Measurements from ENCODE around the gene EPYC.

GRCh38 chr12:90989686-90990111, 15.1 kb downstream of the EPYC start:
- TF ChIP-seq, protein P1, sequence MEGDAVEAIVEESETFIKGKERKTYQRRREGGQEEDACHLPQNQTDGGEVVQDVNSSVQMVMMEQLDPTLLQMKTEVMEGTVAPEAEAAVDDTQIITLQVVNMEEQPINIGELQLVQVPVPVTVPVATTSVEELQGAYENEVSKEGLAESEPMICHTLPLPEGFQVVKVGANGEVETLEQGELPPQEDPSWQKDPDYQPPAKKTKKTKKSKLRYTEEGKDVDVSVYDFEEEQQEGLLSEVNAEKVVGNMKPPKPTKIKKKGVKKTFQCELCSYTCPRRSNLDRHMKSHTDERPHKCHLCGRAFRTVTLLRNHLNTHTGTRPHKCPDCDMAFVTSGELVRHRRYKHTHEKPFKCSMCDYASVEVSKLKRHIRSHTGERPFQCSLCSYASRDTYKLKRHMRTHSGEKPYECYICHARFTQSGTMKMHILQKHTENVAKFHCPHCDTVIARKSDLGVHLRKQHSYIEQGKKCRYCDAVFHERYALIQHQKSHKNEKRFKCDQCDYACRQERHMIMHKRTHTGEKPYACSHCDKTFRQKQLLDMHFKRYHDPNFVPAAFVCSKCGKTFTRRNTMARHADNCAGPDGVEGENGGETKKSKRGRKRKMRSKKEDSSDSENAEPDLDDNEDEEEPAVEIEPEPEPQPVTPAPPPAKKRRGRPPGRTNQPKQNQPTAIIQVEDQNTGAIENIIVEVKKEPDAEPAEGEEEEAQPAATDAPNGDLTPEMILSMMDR (IDR thresholded peaks at IDR 0.05; ENCODE audit: low read depth, low read length, missing input control): no peak
- TF ChIP-seq RAD21 (IDR thresholded peaks at IDR 0.05) (no peak), TAF1 (conservative IDR thresholded peaks at IDR 0.05) (no peak), EGR1 (IDR thresholded peaks at IDR 0.05; ENCODE audit: low read depth in 2 of 2) (no peak), SP1 (IDR thresholded peaks at IDR 0.05) (no peak), JUND (IDR thresholded peaks at IDR 0.05) (no peak)
- TF ChIP-seq, protein P2, sequence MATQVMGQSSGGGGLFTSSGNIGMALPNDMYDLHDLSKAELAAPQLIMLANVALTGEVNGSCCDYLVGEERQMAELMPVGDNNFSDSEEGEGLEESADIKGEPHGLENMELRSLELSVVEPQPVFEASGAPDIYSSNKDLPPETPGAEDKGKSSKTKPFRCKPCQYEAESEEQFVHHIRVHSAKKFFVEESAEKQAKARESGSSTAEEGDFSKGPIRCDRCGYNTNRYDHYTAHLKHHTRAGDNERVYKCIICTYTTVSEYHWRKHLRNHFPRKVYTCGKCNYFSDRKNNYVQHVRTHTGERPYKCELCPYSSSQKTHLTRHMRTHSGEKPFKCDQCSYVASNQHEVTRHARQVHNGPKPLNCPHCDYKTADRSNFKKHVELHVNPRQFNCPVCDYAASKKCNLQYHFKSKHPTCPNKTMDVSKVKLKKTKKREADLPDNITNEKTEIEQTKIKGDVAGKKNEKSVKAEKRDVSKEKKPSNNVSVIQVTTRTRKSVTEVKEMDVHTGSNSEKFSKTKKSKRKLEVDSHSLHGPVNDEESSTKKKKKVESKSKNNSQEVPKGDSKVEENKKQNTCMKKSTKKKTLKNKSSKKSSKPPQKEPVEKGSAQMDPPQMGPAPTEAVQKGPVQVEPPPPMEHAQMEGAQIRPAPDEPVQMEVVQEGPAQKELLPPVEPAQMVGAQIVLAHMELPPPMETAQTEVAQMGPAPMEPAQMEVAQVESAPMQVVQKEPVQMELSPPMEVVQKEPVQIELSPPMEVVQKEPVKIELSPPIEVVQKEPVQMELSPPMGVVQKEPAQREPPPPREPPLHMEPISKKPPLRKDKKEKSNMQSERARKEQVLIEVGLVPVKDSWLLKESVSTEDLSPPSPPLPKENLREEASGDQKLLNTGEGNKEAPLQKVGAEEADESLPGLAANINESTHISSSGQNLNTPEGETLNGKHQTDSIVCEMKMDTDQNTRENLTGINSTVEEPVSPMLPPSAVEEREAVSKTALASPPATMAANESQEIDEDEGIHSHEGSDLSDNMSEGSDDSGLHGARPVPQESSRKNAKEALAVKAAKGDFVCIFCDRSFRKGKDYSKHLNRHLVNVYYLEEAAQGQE (IDR thresholded peaks at IDR 0.05): no peak
- TF ChIP-seq, protein P3, sequence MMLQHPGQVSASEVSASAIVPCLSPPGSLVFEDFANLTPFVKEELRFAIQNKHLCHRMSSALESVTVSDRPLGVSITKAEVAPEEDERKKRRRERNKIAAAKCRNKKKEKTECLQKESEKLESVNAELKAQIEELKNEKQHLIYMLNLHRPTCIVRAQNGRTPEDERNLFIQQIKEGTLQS (IDR thresholded peaks at IDR 0.05): no peak
- TF ChIP-seq, protein P4, sequence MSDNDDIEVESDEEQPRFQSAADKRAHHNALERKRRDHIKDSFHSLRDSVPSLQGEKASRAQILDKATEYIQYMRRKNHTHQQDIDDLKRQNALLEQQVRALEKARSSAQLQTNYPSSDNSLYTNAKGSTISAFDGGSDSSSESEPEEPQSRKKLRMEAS (IDR thresholded peaks at IDR 0.05): no peak

All from liver (tissue), 3 donors.